GM19438 (cell line): ENCODE data around the gene MPP3.
"Not testable (repeated sequence)": the region's sequence is repeated elsewhere in the genome, so short reads cannot be mapped to it uniquely, and the experiment has no call there.

Source experiments
- ATAC-seq: cut with Tn5 transposase; IDR thresholded peaks from one replicate; pipeline ENCODE4 v1.9.1; 2021; ENCODE audit warnings: low read depth; ENCODE audit not compliant: unreplicated experiment

Gene MPP3

DNA sequence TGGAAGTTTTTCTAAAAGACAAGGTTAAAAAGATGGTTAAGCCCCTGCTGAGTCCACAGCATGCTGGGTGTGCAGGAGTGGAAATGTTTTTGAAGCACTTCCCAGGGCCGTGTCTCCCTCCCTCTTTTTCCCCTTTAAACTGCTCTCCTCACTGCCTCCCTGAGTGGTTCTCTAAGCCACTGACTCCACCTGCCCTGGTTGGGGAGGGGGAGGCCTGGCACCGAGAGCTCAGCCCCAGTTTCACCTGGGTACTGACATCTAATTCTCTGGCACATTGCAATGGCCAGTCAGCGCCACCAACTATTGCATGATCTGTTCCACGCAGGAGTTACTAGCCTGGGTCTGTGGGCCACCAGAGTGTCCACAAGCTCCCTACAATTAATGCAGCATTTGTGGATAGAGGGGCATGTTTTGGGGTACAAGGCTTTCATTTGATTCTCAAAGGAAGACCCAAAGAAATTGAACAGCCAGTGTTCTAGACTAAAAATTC lies 22.7 kb downstream of the MPP3 start:
- ATAC-seq = no peak

DNA sequence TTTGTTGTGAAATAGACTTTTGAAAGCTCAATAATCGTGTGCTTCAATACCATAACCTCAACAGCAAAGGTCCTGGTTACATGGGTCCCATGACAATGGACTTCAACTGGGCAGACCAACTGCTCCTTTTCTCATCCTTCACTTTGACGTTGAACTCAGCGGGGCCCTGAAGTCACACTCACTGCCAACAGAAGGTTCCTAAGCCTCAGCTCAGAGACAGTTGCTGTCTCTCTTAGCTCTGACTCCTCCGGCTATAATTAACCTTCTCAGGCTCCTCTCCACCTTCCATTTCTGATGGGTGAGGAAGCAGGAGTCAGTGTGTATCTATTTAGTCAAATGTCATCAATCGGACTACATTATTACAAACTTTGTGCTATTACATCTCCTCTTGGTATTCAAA lies 23.8 kb downstream of the MPP3 start:
- ATAC-seq = no peak

DNA sequence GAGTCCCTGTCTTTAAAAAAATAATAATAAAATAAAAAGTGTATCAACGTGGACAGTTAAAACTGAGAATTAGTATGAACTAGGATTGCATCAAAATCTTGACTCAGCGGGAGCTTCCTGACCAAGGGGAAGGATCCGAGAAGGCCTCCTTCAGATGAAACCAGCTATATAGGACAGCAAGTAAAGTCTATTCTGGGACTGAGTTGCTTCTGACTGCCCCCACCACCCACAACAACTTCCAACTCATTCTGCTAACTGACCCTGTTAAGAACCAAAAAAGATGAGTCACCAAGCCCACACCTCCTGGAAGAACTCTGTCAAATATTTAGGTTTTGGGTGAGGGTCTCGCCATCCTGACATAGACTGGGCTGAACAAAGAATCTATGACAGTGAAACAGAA lies 24.9 kb downstream of the MPP3 start:
- ATAC-seq = no peak

DNA sequence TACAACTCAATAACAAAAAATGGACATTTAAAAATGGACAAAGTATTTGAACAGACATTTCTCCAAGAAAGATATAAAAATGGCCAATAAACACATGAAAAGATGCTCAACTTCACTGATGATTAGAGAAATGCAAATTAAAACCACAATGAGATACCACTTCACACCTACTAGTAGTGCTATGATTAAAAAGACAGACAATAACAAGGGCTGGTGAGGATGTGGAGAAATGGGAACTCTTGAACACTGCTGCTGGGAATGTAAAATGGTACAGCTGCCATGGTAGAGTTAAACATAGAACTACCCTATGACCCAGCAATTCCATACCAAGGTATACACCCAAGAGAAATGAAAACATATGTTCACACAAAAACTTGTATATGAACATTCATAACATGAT lies 27.8 kb downstream of the MPP3 start:
- ATAC-seq = no peak

DNA sequence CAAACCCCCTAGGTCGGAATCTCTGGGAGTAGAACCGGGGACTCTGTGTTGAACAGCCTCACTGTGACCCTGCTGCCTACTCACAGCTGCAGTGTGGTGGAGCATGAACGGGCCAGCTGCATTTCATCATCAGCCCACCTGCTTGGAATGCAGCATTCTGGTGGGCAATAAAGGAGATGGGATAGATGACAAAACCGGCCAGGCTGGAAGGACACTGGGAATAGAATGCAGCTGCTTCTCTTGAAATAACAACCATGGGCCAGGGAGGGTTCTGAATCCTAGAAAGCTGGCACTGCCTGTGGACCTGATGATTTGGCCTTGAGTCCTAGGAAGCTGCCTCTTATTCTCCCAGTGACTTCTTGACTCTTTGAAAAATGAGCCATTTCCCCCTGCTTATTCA lies 29.2 kb downstream of the MPP3 start:
- ATAC-seq = no peak

DNA sequence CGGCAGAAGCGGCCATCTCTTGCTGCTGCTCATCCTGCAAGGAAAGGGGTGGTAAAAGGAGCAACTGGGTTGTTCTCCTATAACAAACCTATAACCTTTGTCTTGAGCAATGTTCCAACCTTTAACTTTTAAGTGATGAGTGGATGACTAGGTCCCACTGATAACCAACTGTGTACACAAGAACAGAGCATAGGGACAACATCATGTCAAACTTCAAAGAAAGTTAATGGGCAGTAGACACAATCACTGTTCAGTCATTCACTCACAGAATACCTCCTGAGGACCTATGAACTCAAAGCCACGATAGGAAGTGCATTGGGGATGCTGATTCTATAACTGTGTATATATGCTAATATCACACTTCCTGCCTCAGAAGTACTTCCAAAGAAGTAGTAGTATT lies 31.1 kb downstream of the MPP3 start:
- no peak for ATAC-seq

DNA sequence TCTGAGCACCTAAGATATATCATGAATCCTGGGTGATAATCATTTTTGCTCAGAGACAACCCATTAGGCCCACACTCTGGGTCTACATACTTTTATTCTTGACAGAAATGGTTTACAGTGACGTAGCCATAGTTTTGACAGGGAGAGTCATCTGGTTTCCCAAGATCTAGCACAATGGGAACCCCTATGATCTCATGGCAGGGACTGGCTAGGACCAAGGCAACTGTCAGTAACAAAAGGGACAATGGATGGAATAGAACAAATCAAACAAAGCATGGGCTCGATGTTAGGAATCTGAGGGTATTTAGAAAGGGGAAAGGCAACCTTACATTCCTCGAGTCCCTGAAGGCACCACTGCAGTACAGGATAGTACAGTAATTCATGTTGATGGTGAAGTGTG lies 32.2 kb downstream of the MPP3 start:
- no peak for ATAC-seq

DNA sequence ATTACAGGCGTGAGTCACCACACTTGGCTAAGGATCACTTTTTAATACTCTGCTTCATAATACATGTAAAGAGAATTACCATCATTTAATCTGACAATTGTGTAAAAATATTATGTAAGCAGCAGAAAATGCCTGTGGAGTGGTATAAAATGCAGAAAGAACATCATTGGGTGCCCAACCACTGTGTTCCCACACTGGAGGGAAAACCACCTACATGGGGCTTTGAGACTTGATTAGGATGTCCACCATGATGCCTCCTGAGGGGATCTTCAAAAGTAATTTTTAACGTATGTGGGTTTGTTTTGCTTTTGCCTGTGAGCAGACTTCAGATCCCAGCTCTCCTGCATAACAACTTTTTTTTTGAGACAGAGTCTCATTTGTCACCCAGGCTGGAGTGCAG lies 33.9 kb downstream of the MPP3 start:
- no peak for ATAC-seq

DNA sequence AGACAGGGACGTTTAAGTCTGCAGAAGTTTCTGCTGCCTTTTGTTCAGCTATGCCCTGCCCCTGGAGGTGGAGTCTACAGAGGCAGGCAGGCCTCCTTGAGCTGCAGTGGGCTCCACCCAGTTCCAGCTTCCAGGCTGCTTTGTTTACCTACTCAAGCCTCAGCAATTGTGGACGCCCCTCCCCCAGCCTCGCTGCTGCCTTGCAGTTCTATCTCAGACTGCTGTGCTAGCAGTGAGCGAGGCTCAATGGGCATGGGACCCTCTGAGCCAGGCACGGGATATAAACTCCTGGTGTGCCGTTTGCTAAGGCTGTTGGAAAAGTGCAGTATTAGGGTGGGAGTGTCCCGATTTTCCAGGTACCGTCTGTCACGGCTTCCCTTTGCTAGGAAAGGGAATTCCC lies 34.9 kb downstream of the MPP3 start:
- ATAC-seq = not testable (repeated sequence)

DNA sequence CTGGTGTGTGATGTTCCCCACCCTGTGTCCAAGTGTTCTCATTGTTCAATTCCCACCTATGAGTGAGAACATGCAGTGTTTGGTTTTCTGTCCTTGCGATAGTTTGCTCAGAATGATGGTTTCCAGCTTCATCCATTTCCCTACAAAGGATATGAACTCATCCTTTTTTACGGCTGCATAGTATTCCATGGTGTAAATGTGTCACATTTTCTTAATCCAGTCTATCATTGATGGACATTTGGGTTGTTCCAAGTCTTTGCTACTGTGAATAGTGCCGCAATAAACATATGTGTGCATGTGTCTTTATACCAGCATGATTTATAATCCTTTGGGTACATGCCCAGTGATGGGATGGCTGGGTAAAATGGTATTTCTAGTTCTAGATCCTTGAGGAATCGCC lies 40.3 kb downstream of the MPP3 start:
- not testable (repeated sequence) for ATAC-seq

DNA sequence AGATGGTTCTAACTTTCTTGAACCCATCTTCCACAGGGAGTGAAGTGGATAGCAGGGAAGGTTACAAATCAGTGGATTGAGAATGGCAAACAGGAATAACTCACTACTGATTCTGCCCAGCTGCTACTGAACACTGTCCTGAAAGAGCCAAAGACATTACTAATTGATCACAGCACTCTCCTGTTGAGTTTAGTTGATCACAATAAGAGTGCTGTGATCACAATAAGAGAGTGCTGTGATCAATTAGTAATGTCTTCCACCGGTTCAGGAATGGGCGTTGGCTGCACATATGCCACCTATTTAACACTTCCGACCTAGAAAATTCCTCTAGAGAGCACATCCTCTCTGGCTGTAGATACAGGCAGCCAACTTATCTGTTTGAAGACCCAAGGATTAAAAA lies 41.4 kb downstream of the MPP3 start:
- ATAC-seq = no peak

DNA sequence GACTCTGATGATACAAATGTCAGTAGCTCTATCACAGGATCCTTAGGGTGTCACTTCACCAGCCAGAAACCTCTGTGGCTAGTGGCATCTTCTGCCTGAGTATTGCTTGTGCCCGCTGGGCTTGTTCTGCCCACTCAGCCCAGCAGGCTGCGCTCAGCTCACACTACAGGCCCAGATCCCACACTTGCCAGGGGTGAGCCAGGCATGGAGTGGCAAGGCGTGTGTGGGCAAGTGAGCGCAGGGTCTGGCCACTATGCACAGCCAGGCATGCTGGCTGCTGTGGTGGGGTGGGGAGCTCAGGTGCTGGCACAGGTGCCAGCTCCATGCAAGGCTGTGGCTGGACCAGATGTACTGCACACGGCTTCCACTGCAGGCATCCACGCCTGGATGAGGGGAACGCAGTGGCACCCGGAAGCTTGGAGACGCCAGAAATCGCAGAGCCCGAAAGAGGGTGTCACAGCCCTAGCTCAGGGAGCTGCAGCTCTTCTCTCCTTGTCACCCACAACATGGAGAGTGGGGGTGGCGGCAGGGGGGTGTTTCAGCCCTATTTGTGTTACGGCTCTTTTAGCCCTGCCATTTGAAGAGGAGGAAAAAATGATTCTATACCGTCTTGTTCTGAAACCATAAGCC lies 42.5 kb downstream of the MPP3 start:
- ATAC-seq = no peak

DNA sequence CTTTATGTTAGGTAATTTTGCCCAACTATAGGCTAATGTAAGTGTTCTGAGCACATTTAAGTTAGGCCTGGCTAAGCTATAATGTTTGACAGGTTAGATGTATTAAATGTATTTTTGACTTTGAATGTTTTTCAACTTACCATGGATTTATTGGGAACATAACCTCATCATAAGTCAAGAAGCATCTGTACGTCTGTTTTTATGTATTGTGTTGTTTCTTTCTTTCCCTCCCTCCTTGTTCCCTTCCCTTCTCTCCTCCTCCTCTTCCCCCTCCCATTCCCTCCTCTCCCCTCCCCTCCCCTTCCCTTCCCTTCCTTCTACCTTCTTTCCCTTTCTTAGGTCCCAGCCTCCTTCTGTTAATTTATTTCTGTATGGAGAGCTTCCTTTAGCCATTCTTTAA lies 43.5 kb downstream of the MPP3 start:
- ATAC-seq = no peak

DNA sequence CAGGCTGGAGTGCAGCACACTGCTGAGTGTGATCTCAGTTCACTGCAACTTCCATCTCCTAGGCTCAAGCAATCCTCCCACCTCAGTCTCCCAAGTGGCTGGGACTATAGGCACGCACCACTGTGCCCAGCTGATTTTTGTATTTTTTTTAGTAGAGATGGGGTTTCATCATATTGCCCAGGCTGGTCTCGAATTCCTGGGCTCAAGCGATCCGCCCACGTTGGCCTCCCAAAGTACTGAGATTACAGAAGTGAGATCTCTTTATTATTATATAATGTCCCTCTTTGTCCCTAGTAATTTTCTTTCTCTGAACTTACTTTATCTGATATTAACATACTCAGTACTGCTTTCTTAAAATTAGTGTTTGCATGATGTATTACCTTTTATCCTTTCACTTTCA lies 44.4 kb downstream of the MPP3 start:
- no peak for ATAC-seq

DNA sequence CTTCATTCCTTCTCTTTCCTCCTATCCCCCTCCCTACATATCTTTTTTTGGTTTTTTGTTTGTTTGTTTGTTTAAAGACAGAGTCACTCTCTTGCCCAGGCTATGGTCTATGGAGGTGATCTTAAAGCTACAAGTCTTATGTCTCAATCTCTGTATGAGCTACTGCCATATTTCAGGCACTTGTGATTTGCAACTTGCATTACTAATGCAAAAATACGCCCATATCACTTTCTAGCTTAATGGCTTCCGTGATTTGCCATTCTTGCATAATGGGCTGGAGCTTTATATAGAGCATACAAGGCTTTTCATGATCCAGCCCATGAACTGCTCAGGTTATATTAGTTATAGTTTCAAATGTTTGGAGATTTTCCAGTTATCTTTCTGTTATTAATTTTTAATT lies 45.2 kb downstream of the MPP3 start:
- ATAC-seq = no peak

DNA sequence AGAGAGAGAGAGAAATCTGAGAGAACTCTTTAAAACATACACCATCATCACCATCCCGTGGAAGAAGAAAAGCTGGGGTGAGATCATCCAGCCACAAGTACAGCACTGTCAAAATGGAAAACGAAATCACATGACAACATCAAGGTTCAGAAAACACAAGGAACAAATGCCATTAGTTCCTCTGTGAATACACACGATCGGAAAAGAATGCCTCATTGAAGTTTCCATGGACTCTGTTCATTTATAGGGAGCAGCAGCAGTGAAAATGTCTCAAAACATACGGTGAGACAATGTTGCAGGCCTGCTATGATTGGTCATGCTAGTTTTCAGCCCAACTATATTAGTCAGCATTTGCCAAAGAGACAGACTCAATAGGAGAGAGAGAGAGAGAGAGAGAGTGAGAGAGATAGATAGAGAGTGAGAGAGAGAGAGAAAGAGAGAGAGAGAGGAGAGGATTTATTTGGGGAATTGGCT lies 48.3 kb downstream of the MPP3 start:
- no peak for ATAC-seq

DNA sequence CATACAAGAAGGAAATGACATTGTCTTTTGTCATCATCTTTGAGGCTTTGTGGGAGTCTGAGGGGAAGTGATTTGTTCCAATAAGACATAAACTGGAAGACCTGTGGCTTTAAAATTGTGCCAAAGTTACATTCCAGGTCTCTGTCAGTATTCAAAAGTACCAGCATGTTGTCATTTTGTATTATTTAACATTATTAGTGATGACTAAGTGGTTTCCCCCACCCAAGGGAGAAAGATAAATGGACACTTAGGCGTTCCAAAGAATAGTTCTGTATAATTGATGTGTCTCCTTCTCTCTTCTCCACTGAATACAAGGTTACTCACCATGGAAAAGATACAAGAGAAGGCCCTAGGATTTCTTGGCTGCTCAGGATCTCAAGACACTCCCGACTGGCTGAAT lies 48.9 kb downstream of the MPP3 start:
- no peak for ATAC-seq

DNA sequence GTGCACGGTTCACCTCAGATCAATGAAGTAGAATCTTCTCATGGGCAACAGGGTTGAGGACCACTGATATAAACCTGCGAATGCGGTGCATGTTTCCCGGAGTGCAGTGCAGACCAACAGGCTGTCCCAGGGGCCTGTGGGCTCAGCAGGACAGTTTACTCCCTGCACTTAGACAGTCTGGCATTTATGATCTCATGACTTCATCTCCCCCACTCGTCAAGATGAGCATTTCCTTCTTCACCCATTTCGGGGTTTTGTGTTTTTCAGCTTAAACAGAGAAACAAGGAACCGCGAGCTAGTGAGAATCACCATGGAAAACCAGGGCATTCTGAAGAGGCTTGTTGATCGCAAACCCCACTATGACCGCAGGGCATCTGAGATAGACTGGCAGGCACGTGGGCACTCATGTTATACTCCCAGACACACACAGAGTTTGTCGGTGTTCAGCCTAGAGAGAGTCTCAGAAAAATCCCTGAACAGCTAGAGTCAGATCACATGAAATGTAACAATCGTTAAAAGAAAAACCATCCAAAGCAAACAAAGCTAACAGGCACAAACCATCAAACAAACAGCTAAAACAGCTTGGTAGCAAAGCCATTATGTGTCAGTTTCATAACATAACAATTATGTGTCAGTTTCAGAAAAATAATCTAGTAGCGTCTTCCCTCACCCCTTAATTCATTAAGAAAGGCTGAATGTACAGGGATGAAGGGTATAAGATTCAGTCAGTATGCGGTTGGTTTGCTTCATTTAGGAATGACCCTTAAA lies 49.8 kb downstream of the MPP3 start:
- no peak for ATAC-seq

DNA sequence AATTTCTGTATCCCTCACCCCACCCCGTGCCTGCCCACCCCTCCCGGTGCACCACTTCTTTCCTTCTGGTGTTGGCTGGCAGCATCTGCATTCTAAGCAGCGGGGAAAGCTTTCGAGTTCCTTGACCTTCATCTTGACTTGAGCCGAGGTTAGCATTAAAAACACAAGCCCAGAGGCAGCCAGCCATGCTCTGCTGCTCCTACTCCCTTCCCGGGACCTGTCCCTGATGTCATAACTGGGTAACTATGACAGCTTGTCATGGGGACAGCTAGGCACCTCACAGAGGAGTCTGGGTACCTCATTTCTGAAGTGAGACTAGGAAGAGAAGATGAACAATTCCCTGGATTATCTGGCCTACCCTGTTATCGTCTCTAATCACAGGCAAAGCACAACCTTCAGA lies 52.8 kb downstream of the MPP3 start, which contains the start of gene CFAP97D1:
Gene CFAP97D1 (plus strand): TSS at position 301 of the 400 bp plus-strand sequence. CDS start 28 bp downstream, at position 329.
- ATAC-seq = no peak

DNA sequence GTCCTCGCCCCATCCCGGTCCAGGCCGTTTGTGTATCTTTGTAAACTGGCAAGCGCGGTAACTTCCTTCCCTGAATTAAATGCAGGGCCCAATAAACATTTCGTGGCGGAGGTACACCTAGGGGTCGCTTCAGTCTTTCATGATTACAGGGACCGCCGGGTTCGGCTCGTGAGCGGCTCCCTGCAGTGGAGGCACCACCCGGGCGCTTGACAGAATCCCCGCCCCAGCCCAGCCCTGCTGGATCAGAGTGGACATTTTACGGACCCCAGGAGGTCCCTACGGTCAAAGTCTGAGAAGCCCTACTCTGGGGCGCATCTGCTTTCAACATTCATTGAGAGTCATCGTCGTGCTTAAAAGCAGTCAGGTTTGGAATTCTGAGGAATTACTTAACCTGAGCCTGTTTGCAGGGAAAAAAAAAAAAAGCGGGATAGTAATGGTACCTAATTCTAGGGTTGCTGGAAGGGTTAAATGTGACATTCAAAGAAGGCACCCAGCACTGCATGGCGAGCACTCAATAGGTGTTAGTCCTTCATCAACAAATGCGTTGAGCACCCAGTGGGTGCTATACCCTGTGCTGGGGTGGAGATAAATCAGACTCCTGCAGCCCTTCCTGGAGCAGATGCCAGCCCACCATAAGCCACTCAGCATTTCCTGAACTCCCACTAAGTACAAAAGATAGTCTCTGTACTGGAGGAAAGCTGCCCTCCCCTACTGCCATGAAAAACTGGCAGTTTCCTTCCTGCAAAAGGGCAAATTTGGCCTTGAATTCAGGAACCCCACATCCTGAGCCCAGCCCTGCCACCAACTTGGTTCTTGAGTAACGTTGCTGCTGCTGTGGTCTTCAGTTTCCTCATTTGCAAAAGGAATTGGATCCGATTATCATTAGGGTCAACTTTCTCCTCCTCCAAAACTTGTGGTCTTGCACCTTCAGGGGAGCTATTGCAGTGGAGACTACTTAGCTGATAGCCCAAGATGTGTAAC lies 53.5 kb downstream of the MPP3 start:
- ATAC-seq = no peak
